Vagina (tissue), 2 donors: ENCODE data around the gene SCAPER. TPM values are rescaled to one million over a fixed set of nuclear protein-coding genes. Genes with fewer than 3 reads are reported as not detected.
"Not testable (repeated sequence)": the region's sequence is repeated elsewhere in the genome, so short reads cannot be mapped to it uniquely, and the experiment has no call there.

ENCODE experiments used
- DNase-seq, 2 donors: peaks; one replicate each; pipeline ENCODE4 v3.0.0-alpha.2; 2017; ENCODE audit errors: extremely low spot score in 2 of 2
- H3K27ac ChIP-seq: fragments of 200-600 bp; sonication (generic); one replicate; pipeline ENCODE4 v1.5.1; 2019
- H3K27me3 ChIP-seq: fragments of 200-600 bp; sonication (generic); one replicate; pipeline ENCODE4 v1.5.1; 2019
- H3K36me3 ChIP-seq, 2 donors: fragments of 200-600 bp; sonication (generic); one replicate each; pipeline ENCODE4 v1.5.1; 2017 to 2019
- H3K4me1 ChIP-seq: fragments of 200-600 bp; sonication (generic); one replicate; pipeline ENCODE4 v1.5.1; 2019
- H3K4me3 ChIP-seq, 2 donors: fragments of 200-600 bp; sonication (generic); 1 replicate in 1 of 2; 2 replicates in 1 of 2; pipeline ENCODE4 v1.5.1; 2016 to 2019
- H3K9me3 ChIP-seq: fragments of 200-600 bp; sonication (generic); one replicate; pipeline ENCODE4 v1.5.1; 2019
- POLR2A ChIP-seq, 2 donors: fragments of 450-650 bp; IDR thresholded peaks; one replicate each; pipeline ENCODE4 v1.6.1; 2017; ENCODE audit warnings: antibody characterized with exemption in 2 of 2, mild to moderate bottlenecking in 2 of 2, moderate library complexity in 2 of 2
- POLR2AphosphoS5 ChIP-seq, 2 donors: sonication (generic); formaldehyde crosslinking; IDR thresholded peaks; one replicate each; pipeline ENCODE4 v1.9.0; 2017; ENCODE audit warnings: antibody characterized with exemption in 2 of 2, mild to moderate bottlenecking in 2 of 2, low read depth in 1 of 2; ENCODE audit not compliant: insufficient read depth in 1 of 2
- intact Hi-C: fragments of 100-400 bp; cut with DNase I; formaldehyde crosslinking; loops from one replicate; pipeline ENCODE4 v1.15.1; 2023
- total RNA-seq: library from RNA; depleted of rRNA; stranded (reverse); fragments of >200 nt; gene quantifications from one replicate; pipeline ENCODE4 v1.2.3, GENCODE V29; 2016
- TF ChIP-seq, protein P1 (sequence below), 3 experiments: fragments of 450-650 bp in 2 of 3; fragments of 200-600 bp in 1 of 3; sonication (generic) in 1 of 3; IDR thresholded peaks; one replicate each; pipeline ENCODE4 v1.5.1; 2017 to 2019; ENCODE audit warnings: antibody characterized with exemption in 3 of 3, mild to moderate bottlenecking in 2 of 3, moderate library complexity in 2 of 3

SCAPER gene
- total RNA-seq, 1 donor from 2014 or later = 51.3 TPM

- H3K4me1 ChIP-seq = no peaks in the 10 kb centered on the region
- DNase-seq = no peak
- no peaks in the 10 kb centered on the region for H3K9me3 ChIP-seq
- TF ChIP-seq, protein P1, sequence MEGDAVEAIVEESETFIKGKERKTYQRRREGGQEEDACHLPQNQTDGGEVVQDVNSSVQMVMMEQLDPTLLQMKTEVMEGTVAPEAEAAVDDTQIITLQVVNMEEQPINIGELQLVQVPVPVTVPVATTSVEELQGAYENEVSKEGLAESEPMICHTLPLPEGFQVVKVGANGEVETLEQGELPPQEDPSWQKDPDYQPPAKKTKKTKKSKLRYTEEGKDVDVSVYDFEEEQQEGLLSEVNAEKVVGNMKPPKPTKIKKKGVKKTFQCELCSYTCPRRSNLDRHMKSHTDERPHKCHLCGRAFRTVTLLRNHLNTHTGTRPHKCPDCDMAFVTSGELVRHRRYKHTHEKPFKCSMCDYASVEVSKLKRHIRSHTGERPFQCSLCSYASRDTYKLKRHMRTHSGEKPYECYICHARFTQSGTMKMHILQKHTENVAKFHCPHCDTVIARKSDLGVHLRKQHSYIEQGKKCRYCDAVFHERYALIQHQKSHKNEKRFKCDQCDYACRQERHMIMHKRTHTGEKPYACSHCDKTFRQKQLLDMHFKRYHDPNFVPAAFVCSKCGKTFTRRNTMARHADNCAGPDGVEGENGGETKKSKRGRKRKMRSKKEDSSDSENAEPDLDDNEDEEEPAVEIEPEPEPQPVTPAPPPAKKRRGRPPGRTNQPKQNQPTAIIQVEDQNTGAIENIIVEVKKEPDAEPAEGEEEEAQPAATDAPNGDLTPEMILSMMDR (IDR thresholded peaks at IDR 0.05) = no peak
- no peak for TF ChIP-seq POLR2A (IDR thresholded peaks at IDR 0.05)
- TF ChIP-seq POLR2AphosphoS5 (IDR thresholded peaks at IDR 0.05; ENCODE audit: insufficient read depth in 1 of 2, low read depth in 1 of 2) = no peak
- no peaks in the 10 kb centered on the region for H3K27me3 ChIP-seq
- H3K27ac ChIP-seq = no peak overlapping the region
- intact Hi-C loops = no loop called here
- H3K4me3 ChIP-seq = no peak overlapping the region
- H3K36me3 ChIP-seq = no peaks in the 10 kb centered on the region
Measured at GRCh38 chr15:76912430-76912829, 7.3 kb upstream of the SCAPER start.

- Histone ChIP-seq H3K4me3 (peak overlapping the region; percentile 86 to 100), H3K9me3 (no peaks in the 10 kb centered on the region), H3K27ac (peak overlapping the region; percentile 99), H3K27me3 (no peaks in the 10 kb centered on the region), H3K4me1 (peaks cover 32% of the 10 kb centered on the region), H3K36me3 (no peaks in the 10 kb centered on the region)
- no peak for DNase-seq
- TF ChIP-seq POLR2A (IDR thresholded peaks at IDR 0.05) = no peak
- TF ChIP-seq, protein P1 (IDR thresholded peaks at IDR 0.05) = no peak
- TF ChIP-seq POLR2AphosphoS5 (IDR thresholded peaks at IDR 0.05; ENCODE audit: insufficient read depth in 1 of 2, low read depth in 1 of 2) = no peak
- intact Hi-C loops = loop anchor here (2.0 kb wide), 1 partner anchor 55 kb away; no protein-coding TSS in a partner anchor
Measured at GRCh38 chr15:76905855-76906254, 715 bp upstream of the SCAPER start.

GRCh38 chr15:76904461-76905012 is 603 bp downstream of the SCAPER start:
- no peak for DNase-seq
- H3K4me1 ChIP-seq = peaks cover 32% of the 10 kb centered on the region
- TF ChIP-seq, protein P1 (IDR thresholded peaks at IDR 0.05) = no peak
- TF ChIP-seq POLR2A (IDR thresholded peaks at IDR 0.05) (no peak), POLR2AphosphoS5 (IDR thresholded peaks at IDR 0.05; ENCODE audit: insufficient read depth in 1 of 2, low read depth in 1 of 2) (no peak)
- intact Hi-C loops = loop anchor here (2.0 kb wide), 1 partner anchor 56 kb away; no protein-coding TSS in a partner anchor
- H3K27me3 ChIP-seq = no peaks in the 10 kb centered on the region
- H3K4me3 ChIP-seq = peak overlapping the region; percentile 86 to 100
- H3K36me3 ChIP-seq = no peaks in the 10 kb centered on the region
- H3K27ac ChIP-seq = peak overlapping the region; percentile 99
- no peaks in the 10 kb centered on the region for H3K9me3 ChIP-seq

DNA sequence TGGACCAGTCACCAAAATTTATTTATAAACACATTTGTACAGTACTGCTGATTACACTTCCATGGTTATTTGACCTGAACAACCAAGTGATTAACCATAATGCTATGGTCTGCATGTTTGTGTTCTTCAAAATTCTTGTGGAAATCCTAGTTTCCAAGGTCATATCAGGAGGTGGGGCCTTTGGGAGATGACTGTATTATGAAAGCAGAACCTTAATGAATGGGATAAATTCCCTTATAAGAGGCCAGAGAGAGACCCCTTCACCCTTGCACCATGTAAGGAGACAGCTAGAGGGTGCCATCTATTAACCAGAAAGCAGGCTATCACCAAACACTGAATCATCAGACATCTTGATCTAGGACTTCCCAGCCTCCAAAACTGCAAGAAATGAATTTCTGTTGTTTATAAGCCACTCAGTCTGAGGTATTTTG is 1.9 kb downstream of the SCAPER start:
- DNase-seq = no peak
- no peaks in the 10 kb centered on the region for H3K9me3 ChIP-seq
- no peaks in the 10 kb centered on the region for H3K36me3 ChIP-seq
- H3K4me1 ChIP-seq = peaks cover 32% of the 10 kb centered on the region
- H3K4me3 ChIP-seq = no peak overlapping the region
- intact Hi-C loops = no loop called here
- H3K27ac ChIP-seq = peak overlapping the region; percentile 99
- no peak for TF ChIP-seq POLR2A (IDR thresholded peaks at IDR 0.05)
- no peak for TF ChIP-seq POLR2AphosphoS5 (IDR thresholded peaks at IDR 0.05; ENCODE audit: insufficient read depth in 1 of 2, low read depth in 1 of 2)
- TF ChIP-seq, protein P1 (IDR thresholded peaks at IDR 0.05) = no peak
- no peaks in the 10 kb centered on the region for H3K27me3 ChIP-seq

DNA sequence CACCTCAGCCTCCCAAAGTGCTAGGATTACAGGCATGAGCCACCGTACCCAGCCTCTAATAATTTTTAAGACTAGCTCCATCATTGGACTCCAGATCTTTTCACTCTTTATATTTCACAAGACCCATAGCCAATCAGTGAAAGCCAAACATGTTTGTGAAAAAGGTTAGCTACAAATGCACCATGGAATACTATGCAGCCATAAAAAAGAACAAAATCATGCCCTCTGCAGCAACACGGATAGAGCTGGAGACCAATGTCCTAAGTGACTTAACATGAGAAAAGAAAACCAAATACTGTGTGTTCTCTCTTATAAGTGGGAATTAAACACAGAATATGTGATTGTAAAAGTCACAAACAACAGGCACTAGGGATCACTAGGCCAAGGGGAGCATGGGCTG is 3.2 kb downstream of the SCAPER start:
- Histone ChIP-seq H3K4me3 (no peak overlapping the region), H3K4me1 (peaks cover 32% of the 10 kb centered on the region), H3K27me3 (no peaks in the 10 kb centered on the region), H3K27ac (no peak overlapping the region), H3K36me3 (no peaks in the 10 kb centered on the region), H3K9me3 (no peaks in the 10 kb centered on the region)
- DNase-seq = no peak
- TF ChIP-seq, protein P1 (IDR thresholded peaks at IDR 0.05) = no peak
- no peak for TF ChIP-seq POLR2A (IDR thresholded peaks at IDR 0.05)
- TF ChIP-seq POLR2AphosphoS5 (IDR thresholded peaks at IDR 0.05; ENCODE audit: insufficient read depth in 1 of 2, low read depth in 1 of 2) = no peak
- intact Hi-C loops = no loop called here

DNA sequence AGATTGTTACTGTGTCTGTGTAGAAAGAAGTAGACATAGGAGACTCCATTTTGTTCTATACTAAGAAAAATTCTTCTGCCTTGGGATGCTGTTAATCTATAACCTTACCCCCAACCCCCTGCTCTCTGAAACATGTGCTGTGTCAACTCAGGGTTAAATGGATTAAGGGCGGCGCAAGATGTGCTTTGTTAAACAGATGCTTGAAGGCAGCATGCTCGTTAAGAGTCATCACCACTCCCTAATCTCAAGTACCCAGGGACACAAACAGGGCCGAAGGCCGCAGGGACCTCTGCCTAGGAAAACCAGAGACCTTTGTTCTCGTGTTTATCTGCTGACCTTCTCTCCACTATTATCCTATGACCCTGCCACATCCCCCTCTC is 5.2 kb downstream of the SCAPER start:
- H3K36me3 ChIP-seq, H3K9me3 ChIP-seq, H3K4me3 ChIP-seq, H3K27me3 ChIP-seq, intact Hi-C loops, H3K27ac ChIP-seq, DNase-seq: not testable (repeated sequence)
- H3K4me1 ChIP-seq = peaks cover 23% of the 10 kb centered on the region

GRCh38 chr15:76899176-76899930 is 5.8 kb downstream of the SCAPER start:
- intact Hi-C loops, H3K9me3 ChIP-seq, H3K27me3 ChIP-seq, H3K27ac ChIP-seq, H3K4me3 ChIP-seq, H3K36me3 ChIP-seq, DNase-seq: not testable (repeated sequence)
- H3K4me1 ChIP-seq = peaks cover 17% of the 10 kb centered on the region
